ENCODE data around the gene CFAP97. TPM values are rescaled to one million over a fixed set of nuclear protein-coding genes. Genes with fewer than 3 reads are reported as not detected.

CFAP97 gene
- total and polyA plus RNA-seq, 9 of the 15 experiments (the other 6 are each of a cell fraction or from before 2014, with no cell fraction given), result 17.3 to 57.8 (median 44.4) TPM

GRCh38 chr4:185134307-185134869 is 69.4 kb downstream of the CFAP97 start (continued):
- TF ChIP-seq CEBPZ (IDR thresholded peaks at IDR 0.05; ENCODE audit: borderline replicate concordance, low read depth, low read length) (no peak), TSHZ1 (CRISPR knock-in tag; IDR thresholded peaks at IDR 0.05) (no peak), TAL1 (IDR thresholded peaks at IDR 0.05) (no peak), CHCHD3 (CRISPR knock-in tag; IDR thresholded peaks at IDR 0.05) (no peak), TFAM (CRISPR knock-in tag; conservative IDR thresholded peaks at IDR 0.05) (no peak), ZEB2 (IDR thresholded peaks at IDR 0.05) (no peak), KLF10 (CRISPR knock-in tag; IDR thresholded peaks at IDR 0.05) (no peak), ZNF212 (CRISPR knock-in tag; IDR thresholded peaks at IDR 0.05) (no peak), L3MBTL2 (IDR thresholded peaks at IDR 0.05) (no peak), PHB2 (IDR thresholded peaks at IDR 0.05; ENCODE audit: low read depth) (no peak), TCF7L2 (IDR thresholded peaks at IDR 0.05; ENCODE audit: low read depth, low read length) (no peak), ELF1 (tag; IDR thresholded peaks at IDR 0.05) (no peak), TCF3 (CRISPR knock-in tag; IDR thresholded peaks at IDR 0.05) (no peak), ATF7 (IDR thresholded peaks at IDR 0.05) (0 out of 2 replicates have a peak, but pooled peaks have one; percentile 14), TBP (optimal IDR thresholded peaks at IDR 0.05; ENCODE audit: low read depth, low read length) (no peak), TEAD4 (IDR thresholded peaks at IDR 0.05; ENCODE audit: low read length) (0 out of 2 replicates have a peak, but pooled peaks have one; percentile 24), TEAD4 (CRISPR knock-in tag; IDR thresholded peaks at IDR 0.05; ENCODE audit: borderline replicate concordance) (no peak), TAF1 (IDR thresholded peaks at IDR 0.05; ENCODE audit: control insufficient read depth, extremely low read depth, insufficient read depth, low read length, severe bottlenecking) (no peak), DDX20 (tag; IDR thresholded peaks at IDR 0.05; ENCODE audit: low read depth) (no peak), CGGBP1 (CRISPR knock-in tag; IDR thresholded peaks at IDR 0.05) (no peak), ZNF253 (CRISPR knock-in tag; conservative IDR thresholded peaks at IDR 0.05) (no peak), HDAC3 (IDR thresholded peaks at IDR 0.05; ENCODE audit: borderline replicate concordance, partially characterized antibody) (peak; percentile 30), ZNF143 (CRISPR knock-in tag; IDR thresholded peaks at IDR 0.05) (no peak), RBFOX2 (IDR thresholded peaks at IDR 0.05; ENCODE audit: low read depth, low read length) (no peak), ARNT (IDR thresholded peaks at IDR 0.05) (0 out of 4 replicates have a peak, but pooled peaks of 1 of the 2 experiments have one; percentile 37)
